Left lobe of liver (tissue), 2 donors: ENCODE measurements around the gene BEAN1. TPM values are rescaled to one million over a fixed set of nuclear protein-coding genes. Genes with fewer than 3 reads are reported as not detected.
A peak's percentile ranks its signal among the peaks of the same experiment; 100 is the strongest.
"Not testable (repeated sequence)": the region's sequence is repeated elsewhere in the genome, so short reads cannot be mapped to it uniquely, and the experiment has no call there.

ENCODE experiments used
- ATAC-seq: fragments of 200-7000 bp; cut with Tn5 transposase; one replicate; pipeline ENCODE4 v1.9.1; 2020; ENCODE audit warnings: mild to moderate bottlenecking, moderate library complexity
- DNase-seq: peaks from one replicate; pipeline ENCODE4 v3.0.0-alpha.2; 2020; ENCODE audit warnings: low spot score
- total RNA-seq: library from RNA; stranded (reverse); gene quantifications from one replicate; pipeline ENCODE4 v1.2.1, GENCODE V29; 2021
- donor health status: DM: no; HTN: no; CAD: no; lungs with moderate emphysema.
- donor health status: DM: no; HTN: yes; CAD: no.

Gene BEAN1
- total RNA-seq, 1 donor from 2014 or later, result 0.38 TPM

DNA sequence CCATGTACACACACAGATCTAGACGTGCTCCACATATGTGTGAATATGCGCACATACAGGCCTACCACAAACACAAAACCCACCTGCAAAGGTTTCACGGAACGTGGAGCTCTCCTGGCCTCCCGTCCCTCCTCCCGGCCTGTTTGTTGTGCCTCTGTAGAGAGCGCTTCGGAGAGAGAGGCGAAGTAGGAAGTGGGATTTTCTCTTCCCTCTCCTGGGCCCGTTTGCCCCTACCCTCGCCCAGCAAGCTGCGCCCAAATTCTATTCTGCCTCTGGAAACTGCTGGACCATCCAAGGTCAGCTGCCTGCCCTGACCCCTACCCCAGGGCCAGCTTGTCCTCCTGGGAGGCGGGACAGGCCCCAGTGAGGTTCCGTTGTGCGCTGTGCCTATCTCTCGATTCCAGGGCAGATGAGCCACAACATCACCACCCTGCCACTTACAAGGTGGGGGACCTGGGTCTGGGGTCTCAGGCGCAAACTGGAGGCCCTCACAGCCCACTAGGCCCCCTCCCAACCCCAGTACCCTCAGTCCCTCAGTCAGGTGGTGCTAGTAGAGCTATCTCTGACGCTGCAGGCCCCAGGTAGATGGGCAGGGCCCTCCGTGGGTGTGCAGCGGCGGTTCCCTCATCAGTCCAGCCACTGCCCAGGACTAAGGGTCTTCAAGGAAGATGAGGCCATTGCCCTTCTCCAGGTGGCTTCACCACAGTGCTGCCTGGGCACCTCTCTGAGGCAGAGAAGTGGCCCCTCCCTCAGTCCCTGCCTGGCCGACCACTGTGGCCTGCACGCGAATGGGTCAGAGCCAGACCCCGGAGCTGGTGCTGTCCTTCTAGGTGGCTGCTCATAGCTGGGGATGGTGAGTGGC is 54.2 kb downstream of the BEAN1 start:
- DNase-seq, result peak; percentile 42
- no peak for ATAC-seq

GRCh38 chr16:66481943-66482390 is 54.9 kb downstream of the BEAN1 start:
- ATAC-seq (no peak), DNase-seq (peak; percentile 35)

DNA sequence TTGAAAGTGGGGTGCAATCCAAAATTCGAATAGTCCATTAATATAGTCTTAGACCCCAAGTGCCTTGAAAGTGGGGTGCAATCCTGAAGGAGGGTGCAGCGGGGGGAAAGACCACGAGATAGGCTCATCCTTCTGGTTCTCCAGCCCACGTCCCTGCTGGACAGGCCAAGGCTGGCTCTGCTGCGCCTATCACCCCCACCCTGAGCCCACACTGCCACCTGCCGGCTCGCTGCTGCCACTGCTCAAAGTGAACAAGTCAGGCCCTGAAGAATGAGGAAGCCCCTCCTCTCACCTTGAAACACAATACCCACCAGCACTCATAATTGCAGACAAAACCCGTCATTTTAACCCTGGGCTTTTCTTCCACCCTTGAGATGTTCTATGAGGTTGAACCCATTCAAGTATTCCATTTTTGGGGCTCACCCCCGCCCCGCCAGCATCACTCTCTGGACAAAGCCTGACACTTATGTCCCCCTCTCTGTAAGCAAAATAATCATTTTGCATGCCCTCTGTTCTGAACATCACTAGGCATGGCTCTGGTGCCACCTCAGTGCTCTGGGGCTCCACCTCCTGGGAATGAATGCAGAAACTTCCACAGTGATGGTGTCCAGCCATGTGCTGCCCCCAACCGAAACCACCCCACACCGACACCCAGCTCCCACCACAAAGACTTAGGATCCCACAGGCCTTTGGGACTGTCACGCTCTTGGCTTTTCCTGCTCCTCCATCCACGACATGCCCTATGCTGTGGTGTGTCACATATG is 56.8 kb downstream of the BEAN1 start:
- peak; percentile 78 for ATAC-seq
- DNase-seq, result peak; percentile 75

- peak; percentile 41 for DNase-seq
Observed at GRCh38 chr16:66484453-66485213, 57.5 kb downstream of the BEAN1 start.

DNA sequence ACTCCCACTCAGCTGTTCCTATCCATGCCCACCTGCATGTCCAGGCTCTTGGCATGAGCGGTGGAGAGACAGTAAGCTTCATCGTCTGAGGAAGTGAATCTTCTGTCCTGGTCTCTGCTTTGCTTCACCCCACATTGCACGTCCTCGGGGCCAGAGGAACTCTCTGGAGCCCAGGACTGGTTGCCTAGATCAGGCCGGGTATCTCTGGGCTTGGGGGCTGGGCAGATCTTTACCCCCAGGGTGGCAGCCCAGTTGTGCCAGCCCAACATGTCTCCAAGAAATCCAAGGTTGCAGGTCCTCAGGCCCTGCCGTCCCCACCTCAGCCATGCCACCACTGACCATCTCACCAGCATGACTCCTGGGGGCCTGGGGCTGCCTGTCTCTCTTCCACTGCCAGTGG is 58.3 kb downstream of the BEAN1 start:
- ATAC-seq (no peak), DNase-seq (peak; percentile 43)

More at GRCh38 chr16:66484453-66485213, 57.5 kb downstream of the BEAN1 start:
- ATAC-seq, result no peak

GRCh38 chr16:66486199-66486772 is 59.2 kb downstream of the BEAN1 start:
- ATAC-seq (no peak), DNase-seq (peak; percentile 33)

GRCh38 chr16:66486773-66487579 is 59.9 kb downstream of the BEAN1 start:
- DNase-seq (peak; percentile 44), ATAC-seq (peak; percentile 9)

DNA sequence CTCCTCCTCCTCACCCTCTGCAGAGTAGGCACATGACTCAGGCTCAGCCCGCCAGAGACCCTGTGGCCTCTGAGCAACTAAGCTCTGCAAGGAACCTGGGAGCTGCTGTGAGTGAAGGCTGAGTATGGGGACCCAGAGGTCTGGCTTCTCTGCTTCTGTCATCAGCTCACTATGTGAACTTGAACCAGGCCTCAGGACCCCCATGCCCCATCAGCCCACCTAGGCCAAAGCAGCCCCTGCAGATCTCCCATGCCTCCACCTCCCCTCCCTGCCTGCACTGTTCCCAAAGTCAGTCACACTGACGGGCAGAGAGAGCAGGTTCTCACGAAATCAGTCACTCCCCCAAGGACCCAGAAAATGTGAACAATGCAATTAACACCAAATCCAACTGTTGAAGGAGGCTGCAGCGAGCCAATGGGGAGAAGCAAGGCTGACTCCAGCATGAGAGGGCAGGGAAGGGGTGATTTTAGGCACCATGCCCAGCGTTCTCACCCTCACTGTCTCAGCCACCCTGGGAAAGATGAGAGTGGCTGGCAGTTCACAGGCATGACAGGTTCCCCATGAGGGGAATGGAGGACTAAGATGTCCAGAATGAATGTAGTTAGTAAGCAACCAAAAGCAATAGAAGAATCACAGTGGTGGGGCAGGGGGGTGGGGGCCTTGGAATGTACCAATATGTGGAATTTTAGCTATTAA is 60.6 kb downstream of the BEAN1 start:
- ATAC-seq (no peak), DNase-seq (peak; percentile 41)

DNA sequence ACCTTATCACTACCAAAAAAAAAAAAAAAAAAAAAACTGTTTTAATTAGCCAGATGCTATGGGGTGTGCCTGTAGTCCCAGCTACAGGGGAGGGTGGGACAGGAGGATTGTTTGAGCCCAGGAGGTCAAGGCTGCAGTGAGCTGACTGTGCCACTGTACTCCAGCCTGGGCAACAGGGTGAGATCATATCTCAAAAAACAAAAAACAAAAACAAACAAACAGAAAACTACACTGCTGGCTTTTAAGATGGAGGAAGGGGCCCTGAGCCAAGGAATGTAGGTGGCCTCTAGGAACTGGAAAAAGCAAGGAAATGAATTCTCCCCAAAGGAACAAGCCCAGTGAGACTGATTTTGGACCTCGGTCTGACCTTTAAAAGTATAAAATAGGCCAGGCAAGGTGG is 61.4 kb downstream of the BEAN1 start:
- DNase-seq (no peak), ATAC-seq (no peak)

GRCh38 chr16:66489385-66489784 is 62.3 kb downstream of the BEAN1 start:
- no peak for ATAC-seq
- DNase-seq, result peak; percentile 26

GRCh38 chr16:66489818-66490217 is 62.7 kb downstream of the BEAN1 start:
- ATAC-seq (no peak), DNase-seq (no peak)

GRCh38 chr16:66490774-66491715 is 64.0 kb downstream of the BEAN1 start:
- no peak for DNase-seq
- ATAC-seq, result peak; percentile 42

DNA sequence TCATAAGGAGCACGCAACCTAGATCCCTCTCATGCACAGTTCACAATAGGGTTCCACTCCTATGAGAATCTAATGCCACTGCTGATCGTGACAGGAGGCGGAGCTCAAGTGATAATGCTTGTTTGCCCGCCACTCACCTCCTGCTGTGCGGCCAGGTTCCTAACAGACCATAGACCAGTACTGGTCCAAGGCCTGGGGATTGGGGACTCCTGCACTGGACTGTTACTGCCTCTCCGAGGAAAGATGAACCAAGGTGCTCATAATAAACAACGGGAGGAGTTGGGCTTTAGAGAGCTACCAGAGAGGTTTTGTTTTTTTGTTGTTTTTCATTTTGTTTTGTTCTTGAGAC is 64.6 kb downstream of the BEAN1 start:
- ATAC-seq, result no peak
- no peak for DNase-seq

- DNase-seq (no peak), ATAC-seq (no peak)
Observed at GRCh38 chr16:66493490-66494401, 66.7 kb downstream of the BEAN1 start.

- ATAC-seq (no peak), DNase-seq (no peak)
Observed at GRCh38 chr16:66494916-66495315, 67.8 kb downstream of the BEAN1 start.

GRCh38 chr16:66495440-66495839 is 68.3 kb downstream of the BEAN1 start:
- ATAC-seq, result no peak
- DNase-seq, result no peak

- ATAC-seq, DNase-seq: not testable (repeated sequence)
Observed at GRCh38 chr16:66496226-66496625, 69.1 kb downstream of the BEAN1 start.
